DOHH2 (cell line): ENCODE measurements around the gene USP31.

Experiments
- EZH2phosphoT487 ChIP-seq: fragments of 200-600 bp; sonication (generic); IDR thresholded peaks from 2 replicates; pipeline ENCODE4 v1.6.1; 2017; ENCODE audit warnings: borderline replicate concordance, mild to moderate bottlenecking, antibody characterized with exemption, low read length, moderate library complexity, mixed read lengths
- TF ChIP-seq, protein P1 (sequence below): fragments of 200-600 bp; sonication (generic); IDR thresholded peaks from one replicate; pipeline ENCODE4 v1.5.1; 2014; ENCODE audit warnings: antibody characterized with exemption, mild to moderate bottlenecking, low read depth, low read length; ENCODE audit not compliant: poor library complexity, severe bottlenecking

- TF ChIP-seq, protein P1, sequence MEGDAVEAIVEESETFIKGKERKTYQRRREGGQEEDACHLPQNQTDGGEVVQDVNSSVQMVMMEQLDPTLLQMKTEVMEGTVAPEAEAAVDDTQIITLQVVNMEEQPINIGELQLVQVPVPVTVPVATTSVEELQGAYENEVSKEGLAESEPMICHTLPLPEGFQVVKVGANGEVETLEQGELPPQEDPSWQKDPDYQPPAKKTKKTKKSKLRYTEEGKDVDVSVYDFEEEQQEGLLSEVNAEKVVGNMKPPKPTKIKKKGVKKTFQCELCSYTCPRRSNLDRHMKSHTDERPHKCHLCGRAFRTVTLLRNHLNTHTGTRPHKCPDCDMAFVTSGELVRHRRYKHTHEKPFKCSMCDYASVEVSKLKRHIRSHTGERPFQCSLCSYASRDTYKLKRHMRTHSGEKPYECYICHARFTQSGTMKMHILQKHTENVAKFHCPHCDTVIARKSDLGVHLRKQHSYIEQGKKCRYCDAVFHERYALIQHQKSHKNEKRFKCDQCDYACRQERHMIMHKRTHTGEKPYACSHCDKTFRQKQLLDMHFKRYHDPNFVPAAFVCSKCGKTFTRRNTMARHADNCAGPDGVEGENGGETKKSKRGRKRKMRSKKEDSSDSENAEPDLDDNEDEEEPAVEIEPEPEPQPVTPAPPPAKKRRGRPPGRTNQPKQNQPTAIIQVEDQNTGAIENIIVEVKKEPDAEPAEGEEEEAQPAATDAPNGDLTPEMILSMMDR: no peak
- TF ChIP-seq EZH2phosphoT487: no peak
Observed at GRCh38 chr16:23048164-23048563, 101.1 kb downstream of the USP31 start.
